Body of pancreas (tissue), 4 donors: Measurements from ENCODE around the gene ZMPSTE24. TPM values are rescaled to one million over a fixed set of nuclear protein-coding genes. Genes with fewer than 3 reads are reported as not detected.

Experiments
- ATAC-seq: fragments of 150-250 bp; one replicate; pipeline ENCODE4 v1.9.1; 2016
- DNase-seq, 4 donors: peaks; one replicate each; pipeline ENCODE4 v3.0.0-alpha.2; 2019
- H3K27ac ChIP-seq, 4 donors: fragments of 200-600 bp; sonication (generic); 1 replicate in 3 of 4; 2 replicates in 1 of 4; pipeline versions ENCODE4 v1.5.1 to v1.6.1; 2016 to 2019; ENCODE audit warnings: mild to moderate bottlenecking in 1 of 4, mixed read lengths in 1 of 4, moderate library complexity in 1 of 4
- H3K27me3 ChIP-seq, 2 donors: fragments of 200-600 bp; sonication (generic); one replicate each; pipeline ENCODE4 v1.6.0; 2016; ENCODE audit warnings: mild to moderate bottlenecking in 1 of 2
- H3K36me3 ChIP-seq, 2 donors: fragments of 200-600 bp; sonication (generic); replicated peaks in 1 of 2; 2 replicates each; pipeline ENCODE4 v1.5.1; 2016; ENCODE audit warnings: low read depth in 2 of 2; ENCODE audit not compliant: insufficient read depth in 1 of 2
- H3K4me1 ChIP-seq: fragments of 200-600 bp; sonication (generic); one replicate; pipeline ENCODE4 v1.6.0; 2016
- H3K4me3 ChIP-seq, 2 donors: fragments of 200-600 bp; sonication (generic); 1 replicate in 1 of 2; 2 replicates in 1 of 2; pipeline ENCODE4 v1.5.1; 2016 to 2019
- H3K9me3 ChIP-seq, 3 donors: fragments of 200-600 bp; sonication (generic); 1 replicate in 2 of 3; 2 replicates in 1 of 3; pipeline ENCODE4 v1.5.1; 2016
- POLR2A ChIP-seq, 3 donors: fragments of 450-650 bp; IDR thresholded peaks; one replicate each; pipeline ENCODE4 v1.6.1; 2016; ENCODE audit warnings: antibody characterized with exemption in 3 of 3, mild to moderate bottlenecking in 2 of 3
- WGBS, 2 donors: methylation state at CpG; one replicate each; pipeline ENCODE4 v1.1.5; 2017; 5-methylcytosine and 5-hydroxymethylcytosine counted together
- intact Hi-C: fragments of 100-400 bp; cut with DNase I; formaldehyde crosslinking; loops from one replicate; pipeline ENCODE4 v1.15.1; 2023
- total RNA-seq, 2 donors: library from RNA; depleted of rRNA; stranded (reverse); fragments of >200 nt; gene quantifications; one replicate each; pipeline ENCODE4 v1.1.0, GENCODE V29; 2016
- TF ChIP-seq, protein P1 (sequence below), 7 experiments: fragments of 450-650 bp in 4 of 7; fragments of 200-600 bp in 3 of 7; sonication (generic) in 3 of 7; IDR thresholded peaks; one replicate each; pipeline ENCODE4 v1.5.1; 2016 to 2019; ENCODE audit warnings: antibody characterized with exemption in 7 of 7

Gene ZMPSTE24
- total RNA-seq, 2 donors from 2014 or later = 20.8 to 25.7 TPM

DNA sequence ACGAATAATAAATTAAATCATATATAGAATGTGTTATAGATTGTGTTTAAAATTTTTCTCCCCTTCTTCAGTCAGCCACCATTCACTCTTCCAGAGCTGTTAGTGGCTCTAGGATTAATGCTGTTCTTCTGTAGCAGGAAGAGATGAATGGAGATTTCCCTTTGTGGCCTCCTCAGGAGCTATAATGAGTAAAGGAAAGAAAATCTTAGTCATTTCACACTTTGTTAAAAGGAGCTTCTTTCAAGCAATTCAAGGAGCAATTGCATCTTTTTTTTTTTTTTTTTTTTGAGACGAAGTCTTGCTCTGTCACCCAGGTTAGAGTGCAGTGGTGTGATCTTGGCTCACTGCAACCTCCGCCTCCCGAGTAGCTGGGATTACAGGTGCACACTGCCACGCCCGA, 34.0 kb upstream of the ZMPSTE24 start:
- Histone ChIP-seq H3K27me3 (no peaks in the 10 kb centered on the region), H3K9me3 (no peaks in the 10 kb centered on the region), H3K27ac (no peak overlapping the region), H3K36me3 (peaks cover 0 to 2% of the 10 kb centered on the region in 2 donors), H3K4me3 (no peak overlapping the region), H3K4me1 (no peaks in the 10 kb centered on the region)
- intact Hi-C loops = no loop called here
- TF ChIP-seq POLR2A (IDR thresholded peaks at IDR 0.05) = no peak
- TF ChIP-seq, protein P1, sequence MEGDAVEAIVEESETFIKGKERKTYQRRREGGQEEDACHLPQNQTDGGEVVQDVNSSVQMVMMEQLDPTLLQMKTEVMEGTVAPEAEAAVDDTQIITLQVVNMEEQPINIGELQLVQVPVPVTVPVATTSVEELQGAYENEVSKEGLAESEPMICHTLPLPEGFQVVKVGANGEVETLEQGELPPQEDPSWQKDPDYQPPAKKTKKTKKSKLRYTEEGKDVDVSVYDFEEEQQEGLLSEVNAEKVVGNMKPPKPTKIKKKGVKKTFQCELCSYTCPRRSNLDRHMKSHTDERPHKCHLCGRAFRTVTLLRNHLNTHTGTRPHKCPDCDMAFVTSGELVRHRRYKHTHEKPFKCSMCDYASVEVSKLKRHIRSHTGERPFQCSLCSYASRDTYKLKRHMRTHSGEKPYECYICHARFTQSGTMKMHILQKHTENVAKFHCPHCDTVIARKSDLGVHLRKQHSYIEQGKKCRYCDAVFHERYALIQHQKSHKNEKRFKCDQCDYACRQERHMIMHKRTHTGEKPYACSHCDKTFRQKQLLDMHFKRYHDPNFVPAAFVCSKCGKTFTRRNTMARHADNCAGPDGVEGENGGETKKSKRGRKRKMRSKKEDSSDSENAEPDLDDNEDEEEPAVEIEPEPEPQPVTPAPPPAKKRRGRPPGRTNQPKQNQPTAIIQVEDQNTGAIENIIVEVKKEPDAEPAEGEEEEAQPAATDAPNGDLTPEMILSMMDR (IDR thresholded peaks at IDR 0.05) = no peak
- DNase-seq = no peak
- WGBS, 2 donors = 90 to 97% methylated on average over 6 of the region's 6 CpGs
- ATAC-seq = no peak

DNA sequence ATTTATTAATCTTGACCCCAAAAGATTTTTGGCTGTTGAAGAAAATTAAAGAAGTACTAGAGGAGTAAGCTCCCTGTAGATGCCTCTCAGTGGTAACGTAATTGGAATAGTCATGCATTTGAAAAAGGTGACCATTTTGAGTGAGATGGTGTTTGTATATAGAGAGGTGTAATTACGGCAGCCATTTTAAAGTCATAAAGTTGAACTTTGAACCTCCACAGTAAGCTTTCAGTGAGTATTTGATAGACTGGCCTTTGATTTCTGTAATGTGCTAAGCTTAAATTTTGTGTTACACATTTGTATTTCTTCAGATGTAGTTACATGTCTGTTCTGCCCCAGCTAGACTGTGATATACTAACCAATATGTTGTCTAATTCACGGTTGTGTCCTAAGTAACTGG, 31.8 kb upstream of the ZMPSTE24 start:
- no peak for TF ChIP-seq POLR2A (IDR thresholded peaks at IDR 0.05)
- TF ChIP-seq, protein P1 (IDR thresholded peaks at IDR 0.05) = no peak
- Histone ChIP-seq H3K27me3 (no peaks in the 10 kb centered on the region), H3K4me1 (no peaks in the 10 kb centered on the region), H3K27ac (no peak overlapping the region), H3K9me3 (no peaks in the 10 kb centered on the region), H3K4me3 (no peak overlapping the region), H3K36me3 (peaks cover 0 to 2% of the 10 kb centered on the region in 2 donors)
- no peak for ATAC-seq
- intact Hi-C loops = no loop called here
- no peak for DNase-seq
- 93% methylated on average over 3 of the region's 3 CpGs for WGBS, 2 donors

DNA sequence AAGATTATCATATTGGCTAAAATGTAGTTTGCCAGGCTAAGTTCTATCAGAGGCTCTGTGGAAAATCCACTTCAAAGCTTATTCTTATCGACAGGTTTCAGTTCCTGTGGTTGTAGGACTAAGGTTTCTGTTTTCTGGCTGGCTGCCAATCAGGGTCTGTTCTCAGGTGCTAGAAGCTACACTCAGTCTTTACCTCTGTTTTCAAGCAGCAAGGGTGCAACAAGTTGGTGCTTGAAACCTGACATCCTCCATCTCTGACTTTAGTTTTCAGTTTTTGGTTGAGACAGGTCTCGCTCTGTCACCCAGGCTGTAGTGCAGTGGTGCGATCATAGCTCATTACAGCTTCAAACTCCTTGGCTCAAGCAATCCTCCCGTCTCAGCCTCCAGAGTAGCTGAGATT, 25.6 kb upstream of the ZMPSTE24 start:
- WGBS, 2 donors = 95 to 98% methylated on average over 4 of the region's 4 CpGs
- no peak overlapping the region for H3K4me3 ChIP-seq
- DNase-seq = peak in 1 of 4 donors; percentile 9
- H3K27me3 ChIP-seq = no peaks in the 10 kb centered on the region
- no peaks in the 10 kb centered on the region for H3K4me1 ChIP-seq
- no peak overlapping the region for H3K27ac ChIP-seq
- peaks cover 0 to 11% of the 10 kb centered on the region in 2 donors for H3K36me3 ChIP-seq
- no peak for ATAC-seq
- intact Hi-C loops = no loop called here
- TF ChIP-seq, protein P1 (IDR thresholded peaks at IDR 0.05) = no peak
- TF ChIP-seq POLR2A (IDR thresholded peaks at IDR 0.05) = no peak
- H3K9me3 ChIP-seq = no peaks in the 10 kb centered on the region

DNA sequence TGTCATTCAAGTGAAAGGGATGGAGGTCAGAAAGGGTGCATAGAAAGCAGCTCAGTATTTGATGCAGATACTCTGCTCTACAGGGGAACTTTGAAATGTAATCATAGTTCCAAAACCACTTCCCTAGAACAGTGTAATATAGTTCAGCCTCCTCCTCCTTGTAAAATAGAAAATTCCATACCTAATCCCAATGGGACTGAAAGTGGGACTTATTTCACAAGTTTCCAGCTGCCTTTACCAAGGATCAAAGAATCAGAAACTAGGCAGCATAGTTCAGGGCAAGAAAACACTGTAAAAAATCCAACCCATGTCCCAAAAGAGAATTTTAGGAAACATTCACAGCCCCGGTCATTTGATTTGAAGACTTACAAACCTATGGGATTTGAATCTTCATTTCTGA, 18.4 kb upstream of the ZMPSTE24 start:
- Histone ChIP-seq H3K36me3 (peaks cover 0 to 15% of the 10 kb centered on the region in 2 donors), H3K27me3 (no peaks in the 10 kb centered on the region), H3K27ac (no peak overlapping the region), H3K4me1 (no peaks in the 10 kb centered on the region), H3K9me3 (no peaks in the 10 kb centered on the region), H3K4me3 (no peak overlapping the region)
- intact Hi-C loops = no loop called here
- no peak for DNase-seq
- no peak for TF ChIP-seq POLR2A (IDR thresholded peaks at IDR 0.05)
- TF ChIP-seq, protein P1 (IDR thresholded peaks at IDR 0.05) = no peak
- 89 to 100% methylated on average over 1 of the region's 1 CpG for whole genome bisulfite sequencing, 2 donors
- ATAC-seq = no peak

DNA sequence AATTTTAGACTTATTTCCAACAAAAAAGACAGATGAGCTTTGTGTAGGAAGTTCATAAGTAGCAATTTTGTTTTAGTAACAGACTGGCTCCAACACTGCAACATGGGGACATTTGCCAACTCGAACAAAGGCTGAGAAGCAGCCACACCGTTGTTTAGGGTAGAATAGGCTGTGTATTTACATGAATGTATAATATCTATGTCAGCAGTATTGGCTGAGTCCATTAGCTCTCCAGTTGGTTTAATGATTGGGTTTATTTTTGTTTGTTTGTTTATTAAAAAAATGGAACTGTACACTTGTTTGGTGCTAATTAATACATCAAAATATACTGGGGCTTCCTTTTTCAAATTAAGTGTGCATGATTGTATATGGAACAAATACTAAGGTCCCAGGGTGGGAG, 17.6 kb upstream of the ZMPSTE24 start:
- Histone ChIP-seq H3K4me3 (no peak overlapping the region), H3K36me3 (peaks cover 0 to 12% of the 10 kb centered on the region in 2 donors), H3K27ac (no peak overlapping the region), H3K27me3 (no peaks in the 10 kb centered on the region), H3K9me3 (no peaks in the 10 kb centered on the region), H3K4me1 (no peaks in the 10 kb centered on the region)
- intact Hi-C loops = no loop called here
- ATAC-seq = no peak
- 91 to 97% methylated on average over 2 of the region's 2 CpGs for WGBS, 2 donors
- no peak for DNase-seq
- TF ChIP-seq POLR2A (IDR thresholded peaks at IDR 0.05) = no peak
- TF ChIP-seq, protein P1 (IDR thresholded peaks at IDR 0.05) = no peak
